ENCODE measurements around the gene TMEM151B.
"Not testable (repeated sequence)": the region's sequence is repeated elsewhere in the genome, so short reads cannot be mapped to it uniquely, and the experiment has no call there.

The TMEM151B gene

GRCh38 chr6:44301782-44302564 lies 31.7 kb downstream of the TMEM151B start:
- DNase-seq, result no peak

GRCh38 chr6:44302856-44303255 lies 32.6 kb downstream of the TMEM151B start:
- no peak for DNase-seq

GRCh38 chr6:44303842-44304241 lies 33.6 kb downstream of the TMEM151B start:
- DNase-seq, result no peak

GRCh38 chr6:44304282-44305199 lies 34.3 kb downstream of the TMEM151B start:
- DNase-seq, result peak in 14 of 51 donors; percentile 6 to 41 (median 14)

GRCh38 chr6:44305200-44305725 lies 35.0 kb downstream of the TMEM151B start:
- no peak for DNase-seq

GRCh38 chr6:44306710-44307109 lies 36.5 kb downstream of the TMEM151B start:
- no peak for DNase-seq

- DNase-seq, result no peak
Observed at GRCh38 chr6:44307217-44307616, 37.0 kb downstream of the TMEM151B start.

- no peak for DNase-seq
Observed at GRCh38 chr6:44309092-44309491, 38.8 kb downstream of the TMEM151B start.

- no peak for DNase-seq
Observed at GRCh38 chr6:44309631-44310030, 39.4 kb downstream of the TMEM151B start.

- DNase-seq, result no peak
Observed at GRCh38 chr6:44310241-44310640, 40.0 kb downstream of the TMEM151B start.

- no peak for DNase-seq
Observed at GRCh38 chr6:44311304-44311703, 41.1 kb downstream of the TMEM151B start.

GRCh38 chr6:44311767-44312166 lies 41.5 kb downstream of the TMEM151B start:
- no peak for DNase-seq

GRCh38 chr6:44312901-44313788 lies 42.9 kb downstream of the TMEM151B start, which contains the start of gene AARS2:
Gene AARS2, minus strand, starts transcription at chr6:44313347. Its CDS starts 24 bp downstream, at chr6:44313323.
- peak; percentile 10 to 88 (median 68) for DNase-seq

GRCh38 chr6:44314657-44315056 lies 44.4 kb downstream of the TMEM151B start:
- not testable (repeated sequence) for DNase-seq

GRCh38 chr6:44315516-44315915 lies 45.3 kb downstream of the TMEM151B start:
- DNase-seq, result no peak

- no peak for DNase-seq
Observed at GRCh38 chr6:44315951-44316350, 45.7 kb downstream of the TMEM151B start.

GRCh38 chr6:44316481-44316880 lies 46.2 kb downstream of the TMEM151B start:
- DNase-seq, result no peak

- not testable (repeated sequence) for DNase-seq
Observed at GRCh38 chr6:44317136-44317631, 46.9 kb downstream of the TMEM151B start.

GRCh38 chr6:44321210-44321609 lies 51.0 kb downstream of the TMEM151B start:
- no peak for DNase-seq

GRCh38 chr6:44327096-44327495 lies 56.8 kb downstream of the TMEM151B start:
- peak in 5 of 51 donors; percentile 2 to 33 (median 7) for DNase-seq

GRCh38 chr6:44327760-44328159 lies 57.5 kb downstream of the TMEM151B start:
- DNase-seq, result no peak

All from hypothalamus (tissue), 51 donors.